Brain microvascular endothelial cell (primary cell): ENCODE measurements around the gene METTL1.
"Not testable (repeated sequence)": the region's sequence is repeated elsewhere in the genome, so short reads cannot be mapped to it uniquely, and the experiment has no call there.

Source experiments
- DNase-seq: peaks from one replicate; pipeline ENCODE4 v3.0.0-alpha.2; 2020
- H3K27ac ChIP-seq: fragments of 250-450 bp; sonication (Bioruptor Pico); 2 replicates; pipeline ENCODE4 v1.5.1; 2020; ENCODE audit warnings: mild to moderate bottlenecking, moderate library complexity
- H3K27me3 ChIP-seq: fragments of 250-450 bp; sonication (Bioruptor Pico); replicated peaks from 2 replicates; pipeline ENCODE4 v1.5.1; 2020; ENCODE audit warnings: mild to moderate bottlenecking
- H3K36me3 ChIP-seq: fragments of 250-450 bp; sonication (Bioruptor Pico); replicated peaks from 2 replicates; pipeline ENCODE4 v1.5.1; 2020; ENCODE audit warnings: mild to moderate bottlenecking
- H3K4me3 ChIP-seq: 2 replicates; pipeline ENCODE4 v1.5.1; 2011; ENCODE audit warnings: low read depth, mild to moderate bottlenecking, control low read depth, low read length, moderate library complexity
- CTCF ChIP-seq: IDR thresholded peaks from 2 replicates; pipeline ENCODE4 v1.5.1; 2011; ENCODE audit warnings: low read depth, mild to moderate bottlenecking, moderate library complexity, low read length, control low read depth, inconsistent platforms; ENCODE audit errors: missing control alignments
- in situ Hi-C: cut with HindIII; loops from 2 replicates; pipeline ENCODE4 v1.10.0; 2017; ENCODE audit warnings: low sequenced_read_pairs, low pct_ligation_motif_present

The METTL1 gene

DNA sequence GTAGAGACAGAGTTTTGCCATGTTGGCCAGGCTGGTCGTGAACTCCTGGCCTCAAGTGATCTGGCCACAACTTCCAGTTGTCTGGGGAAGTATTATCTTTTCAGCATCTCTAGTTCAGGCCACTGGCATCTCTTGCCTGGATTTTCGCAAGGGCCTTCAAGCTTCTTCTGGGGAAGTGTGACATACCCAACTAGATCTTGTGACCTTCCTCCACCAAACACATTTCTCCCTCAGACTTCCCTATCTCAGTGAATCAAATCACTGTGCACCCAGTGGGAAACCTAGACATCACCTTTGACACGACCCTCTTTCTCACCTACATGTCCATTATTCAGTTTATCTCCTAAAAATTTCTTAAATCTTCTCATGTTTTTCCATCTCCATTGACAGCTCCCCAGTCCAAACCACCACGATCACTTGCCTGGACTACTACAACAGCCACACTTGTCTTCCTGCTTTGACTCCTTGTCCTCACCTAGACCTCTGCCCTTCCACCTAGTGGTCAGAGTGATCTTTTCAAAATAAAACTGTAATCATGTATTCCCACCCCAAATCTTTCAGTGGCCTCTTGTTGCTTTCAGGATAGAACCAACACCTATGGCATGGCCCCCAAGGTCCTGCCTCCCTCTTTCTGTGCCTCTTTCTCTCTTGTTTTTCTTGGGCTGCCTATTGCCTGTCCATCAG, 3.8 kb upstream of the METTL1 start:
- no peak overlapping the region for H3K27ac ChIP-seq
- DNase-seq = no peak
- no peak overlapping the region for H3K4me3 ChIP-seq
- TF ChIP-seq CTCF = no peak
- no peaks in the 10 kb centered on the region for H3K27me3 ChIP-seq
- peaks cover under 1% of the 10 kb centered on the region for H3K36me3 ChIP-seq
- in situ Hi-C loops = no loop called here

- no peak for DNase-seq
- TF ChIP-seq CTCF = no peak
- H3K27ac ChIP-seq = no peak overlapping the region
- H3K27me3 ChIP-seq = no peaks in the 10 kb centered on the region
- peaks cover 4% of the 10 kb centered on the region for H3K36me3 ChIP-seq
- H3K4me3 ChIP-seq = no peak overlapping the region
- in situ Hi-C loops = no loop called here
These were observed 3.1 kb upstream of the METTL1 start for GRCh38 chr12:57775044-57775443.

DNA sequence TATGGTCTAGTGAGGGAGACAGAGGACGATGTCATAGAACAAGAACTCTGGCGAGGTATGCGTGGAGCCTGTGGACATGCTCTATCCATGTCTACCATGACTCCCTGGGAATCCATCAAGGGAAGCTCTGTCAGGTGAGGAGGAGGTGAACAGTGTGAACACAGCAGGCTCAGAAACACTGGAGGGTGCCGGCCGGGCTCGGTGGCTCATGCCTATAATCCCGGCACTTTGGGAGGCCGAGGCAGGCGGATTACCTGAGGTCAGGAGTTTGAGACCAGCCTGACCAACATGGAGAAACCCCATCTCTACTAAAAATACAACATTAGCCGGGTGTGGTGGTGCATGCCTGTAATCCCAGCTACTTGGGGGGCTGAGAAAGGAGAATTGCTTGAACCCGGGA, 2.7 kb upstream of the METTL1 start:
- H3K27ac ChIP-seq, DNase-seq, in situ Hi-C loops, H3K4me3 ChIP-seq, H3K27me3 ChIP-seq, H3K36me3 ChIP-seq: not testable (repeated sequence)

DNA sequence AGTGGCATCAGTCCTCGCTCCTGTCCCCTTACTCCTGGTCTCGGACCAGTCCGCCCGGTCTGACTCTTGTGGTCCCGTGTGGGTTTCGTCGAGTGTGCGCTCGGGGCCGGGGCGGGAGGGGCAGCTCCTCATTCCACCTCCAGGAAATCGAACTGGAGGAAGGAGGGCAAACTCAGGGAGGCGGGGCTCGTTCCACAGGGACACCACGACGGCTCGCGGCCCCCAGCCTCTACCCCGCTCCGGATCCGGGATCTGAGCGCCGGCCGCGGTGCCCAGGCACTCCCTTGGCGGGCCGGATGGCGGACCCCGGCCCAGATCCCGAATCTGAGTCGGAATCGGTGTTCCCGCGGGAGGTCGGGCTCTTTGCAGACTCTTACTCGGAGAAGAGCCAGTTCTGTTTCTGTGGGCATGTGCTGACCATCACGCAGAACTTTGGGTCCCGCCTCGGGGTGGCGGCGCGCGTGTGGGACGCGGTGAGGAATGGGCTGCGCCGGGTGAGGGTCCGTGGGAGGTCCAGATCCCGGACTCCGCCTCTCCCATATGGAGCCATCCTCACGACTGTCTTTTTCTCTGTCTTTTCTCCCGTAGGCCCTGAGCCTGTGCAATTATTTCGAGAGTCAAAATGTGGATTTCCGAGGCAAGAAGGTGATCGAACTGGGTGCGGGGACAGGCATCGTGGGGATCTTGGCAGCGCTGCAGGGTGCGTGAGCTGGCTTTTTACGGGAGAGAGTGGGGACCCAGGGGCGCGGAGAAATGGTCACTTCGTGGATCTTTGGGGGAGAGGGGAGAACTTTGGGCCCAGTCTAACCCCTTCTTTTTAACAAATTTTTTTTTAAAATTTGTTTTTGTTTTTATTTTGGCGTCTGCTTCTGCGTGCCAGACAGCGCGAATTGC, 771 bp upstream of the METTL1 start, which contains the start of gene EEF1AKMT3:
Gene EEF1AKMT3, plus strand, starts transcription at position 186 of the 894 bp plus-strand sequence. Its CDS starts 111 bp downstream, at position 297.
- peak; percentile 33 for DNase-seq
- no peak for TF ChIP-seq CTCF
- in situ Hi-C loops = no loop called here

DNA sequence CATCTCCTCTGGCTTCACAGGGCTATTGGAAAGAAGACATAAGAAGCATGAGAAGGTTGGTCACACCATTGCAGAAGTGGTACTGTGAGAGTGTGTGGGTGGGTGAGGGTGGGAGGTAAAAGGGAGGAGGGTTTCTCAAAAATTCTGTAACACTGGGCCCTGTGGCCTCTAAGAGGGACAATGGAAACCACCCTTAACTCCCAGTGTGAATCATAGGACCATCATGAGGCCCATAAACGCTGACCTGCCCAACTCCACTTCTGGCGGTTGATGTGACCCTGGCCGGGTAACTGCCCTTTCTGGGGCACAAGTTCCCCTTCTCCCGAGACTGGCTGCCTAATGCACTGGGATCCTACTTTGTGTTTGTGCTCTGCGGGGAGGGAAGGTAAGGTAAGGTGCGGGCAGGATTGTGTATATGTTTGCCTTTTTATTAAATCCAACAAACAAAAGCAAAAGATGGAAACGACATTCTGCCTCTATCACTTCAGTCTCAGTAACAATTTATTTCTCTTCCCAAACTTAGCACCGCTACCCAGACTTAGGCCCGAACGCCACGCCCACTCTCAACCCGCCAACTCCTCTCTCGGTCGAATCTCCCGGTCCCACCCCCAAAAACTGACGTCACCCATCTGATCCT, 551 bp downstream of the METTL1 start:
- no peak for TF ChIP-seq CTCF
- Histone ChIP-seq H3K36me3 (peaks cover 10% of the 10 kb centered on the region), H3K4me3 (peak overlapping the region; percentile 97), H3K27ac (peak overlapping the region; percentile 91), H3K27me3 (peaks cover under 1% of the 10 kb centered on the region)
- in situ Hi-C loops = no loop called here
- DNase-seq = peak; percentile 91

More for the DNA sequence above, 771 bp upstream of the METTL1 start, which contains the start of gene EEF1AKMT3:
- peak within 1 kb of the TSS; percentile 91 for H3K27ac ChIP-seq
- H3K27me3 ChIP-seq = no peaks in the 10 kb centered on the region
- peak within 1 kb of the TSS; percentile 97 for H3K4me3 ChIP-seq
- H3K36me3 ChIP-seq = peaks cover 10% of the 10 kb centered on the region

GRCh38 chr12:57770734-57771133, 1.2 kb downstream of the METTL1 start:
- in situ Hi-C loops = no loop called here
- peaks cover 10% of the 10 kb centered on the region for H3K36me3 ChIP-seq
- no peak for DNase-seq
- no peak for TF ChIP-seq CTCF
- H3K27me3 ChIP-seq = peaks cover 6% of the 10 kb centered on the region
- H3K4me3 ChIP-seq = no peak overlapping the region
- H3K27ac ChIP-seq = no peak overlapping the region
